HepG2 (cell line): ENCODE data around the gene MAPK8. TPM values are rescaled to one million over a fixed set of nuclear protein-coding genes. Genes with fewer than 3 reads are reported as not detected.

Source experiments
- ATAC-seq: fragments of 200-7000 bp; cut with Tn5 transposase; 3 replicates; pipeline ENCODE4 v1.9.1; 2020; ENCODE audit warnings: mild to moderate bottlenecking, moderate library complexity
- BruUV-seq: library from RNA; stranded (reverse); fragments of 400-500 nt; replicated peaks from 2 replicates; lab custom pipeline; 2021; lab: Mats Ljungman, UMichigan
- CTCF ChIA-PET: fragments of 300-600 bp; formaldehyde crosslinking; extraction: SDS; loops from one replicate; lab custom pipeline; 2021; ENCODE audit warnings: low total read pairs, inconsistent platforms, low intra/inter-chr PET ratio; lab: Yijun Ruan, JAX
- POLR2A ChIA-PET: fragments of 350-600 bp; sonication (Branson Sonifier 250); formaldehyde crosslinking; loops from one replicate; lab custom pipeline; 2020; ENCODE audit warnings: antibody characterized with exemption, inconsistent platforms; lab: Yijun Ruan, JAX
- DNase-seq: peaks from one replicate; pipeline ENCODE4 v3.0.0-alpha.2; 2015; ENCODE audit warnings: low spot score
- FAIRE-seq: peaks from 3 replicates; lab custom pipeline; 2011; peaks lifted over from hg19 to GRCh38; lab: Jason Lieb, UNC
- H2AFZ ChIP-seq: one replicate; pipeline ENCODE4 v1.6.1; 2011; ENCODE audit warnings: low read length, inconsistent platforms
- H3K27ac ChIP-seq: fragments of 300-600 bp; 3 replicates; pipeline ENCODE4 v1.8.0; 2011; ENCODE audit warnings: mixed run types, mild to moderate bottlenecking, mixed read lengths, low read length, inconsistent platforms; ENCODE audit not compliant: insufficient read depth; ENCODE audit errors: extremely low read length
- H3K27me3 ChIP-seq, 2 experiments: fragments of 200-600 bp in 1 of 2; 2 replicates in 1 of 2; 3 replicates in 1 of 2; pipeline versions ENCODE4 v1.6.0 to v1.8.0; 2011; ENCODE audit warnings: low read length in 2 of 2, mild to moderate bottlenecking in 2 of 2, moderate library complexity in 2 of 2, inconsistent platforms in 1 of 2; ENCODE audit not compliant: insufficient read depth in 2 of 2, control insufficient read depth in 1 of 2
- H3K36me3 ChIP-seq, 2 experiments: fragments of 200-600 bp in 1 of 2; replicated peaks in 1 of 2; 2 replicates in 1 of 2; 3 replicates in 1 of 2; pipeline versions ENCODE4 v1.5.1 to v1.8.0; 2011; ENCODE audit warnings: low read length in 2 of 2, inconsistent platforms in 1 of 2; ENCODE audit not compliant: insufficient read depth in 2 of 2, control insufficient read depth in 1 of 2
- H3K4me1 ChIP-seq: 2 replicates; pipeline ENCODE4 v1.5.1; 2012; ENCODE audit warnings: low read length, inconsistent platforms; ENCODE audit not compliant: insufficient read depth
- H3K4me2 ChIP-seq: 2 replicates; pipeline ENCODE4 v1.6.0; 2011; ENCODE audit warnings: low read depth, low read length, inconsistent platforms
- H3K4me3 ChIP-seq, 3 experiments: fragments of 200-600 bp in 1 of 3; sonication (generic), shearing (Covaris generic) in 1 of 3; replicated peaks in 1 of 3; 2 replicates each; pipeline ENCODE4 v1.5.1; 2011 to 2016; ENCODE audit warnings: low read length in 3 of 3, inconsistent platforms in 2 of 3, low read depth in 2 of 3, mild to moderate bottlenecking in 2 of 3, control low read depth in 1 of 3, mixed read lengths in 1 of 3; ENCODE audit not compliant: insufficient read depth in 1 of 3
- H3K79me2 ChIP-seq: one replicate; pipeline ENCODE4 v1.6.1; 2011; ENCODE audit warnings: low read length, inconsistent platforms; ENCODE audit not compliant: insufficient read depth
- H3K9ac ChIP-seq: 2 replicates; pipeline ENCODE4 v1.6.0; 2011; ENCODE audit warnings: mild to moderate bottlenecking, low read depth, low read length, inconsistent platforms; ENCODE audit not compliant: insufficient read depth
- H3K9me3 ChIP-seq: 2 replicates; pipeline ENCODE4 v1.5.1; 2012; ENCODE audit warnings: mild to moderate bottlenecking, low read length
- H4K20me1 ChIP-seq: 2 replicates; pipeline ENCODE4 v1.6.0; 2011; ENCODE audit warnings: inconsistent platforms, mild to moderate bottlenecking, low read length, moderate library complexity; ENCODE audit not compliant: insufficient read depth
- CAMTA2 ChIP-seq: sonication (generic); formaldehyde crosslinking; IDR thresholded peaks from 2 replicates; pipeline ENCODE4 v1.4.0; 2020; ENCODE audit warnings: mild to moderate bottlenecking, missing genetic modification reagents, borderline replicate concordance
- DPF2 ChIP-seq: sonication (generic); formaldehyde crosslinking; IDR thresholded peaks from 2 replicates; pipeline ENCODE4 v1.4.0; 2020; ENCODE audit warnings: mild to moderate bottlenecking, low read depth, missing genetic modification reagents, borderline replicate concordance
- EEA1 ChIP-seq: sonication (generic); formaldehyde crosslinking; IDR thresholded peaks from 2 replicates; pipeline ENCODE4 v1.5.1; 2020; ENCODE audit warnings: mild to moderate bottlenecking, missing genetic modification reagents, borderline replicate concordance
- GZF1 ChIP-seq: sonication (generic); formaldehyde crosslinking; IDR thresholded peaks from 2 replicates; pipeline ENCODE4 v1.5.1; 2020; ENCODE audit warnings: mild to moderate bottlenecking, missing genetic modification reagents
- HOXA5 ChIP-seq: sonication (generic); formaldehyde crosslinking; IDR thresholded peaks from 2 replicates; pipeline ENCODE4 v1.4.0; 2020; ENCODE audit warnings: missing genetic modification reagents
- KMT2A ChIP-seq: sonication (generic); formaldehyde crosslinking; IDR thresholded peaks from 2 replicates; pipeline ENCODE4 v1.4.0; 2020; ENCODE audit warnings: missing genetic modification reagents
- NBN ChIP-seq: fragments of 450-650 bp; conservative IDR thresholded peaks from 2 replicates; pipeline ENCODE4 v1.6.1; 2017
- PHF8 ChIP-seq: sonication (generic); formaldehyde crosslinking; IDR thresholded peaks from 2 replicates; pipeline ENCODE4 v1.5.0; 2020; ENCODE audit warnings: missing genetic modification reagents
- ZBTB7A ChIP-seq: sonication (generic); formaldehyde crosslinking; IDR thresholded peaks from 2 replicates; pipeline ENCODE4 v1.8.0; 2022; ENCODE audit warnings: mild to moderate bottlenecking, missing genetic modification reagents
- ZBTB8A ChIP-seq: sonication (generic); formaldehyde crosslinking; IDR thresholded peaks from 2 replicates; pipeline ENCODE4 v1.4.0; 2020; ENCODE audit warnings: mild to moderate bottlenecking, low read depth, missing genetic modification reagents, borderline replicate concordance
- ZNF441 ChIP-seq: sonication (generic); formaldehyde crosslinking; IDR thresholded peaks from 2 replicates; pipeline ENCODE4 v1.7.0; 2021; ENCODE audit warnings: missing genetic modification reagents, borderline replicate concordance
- ZNF546 ChIP-seq: sonication (generic); formaldehyde crosslinking; conservative IDR thresholded peaks from 2 replicates; pipeline ENCODE4 v1.8.1; 2023; ENCODE audit warnings: mild to moderate bottlenecking, missing genetic modification reagents
- ZNF615 ChIP-seq: sonication (generic); formaldehyde crosslinking; IDR thresholded peaks from 2 replicates; pipeline ENCODE4 v1.5.0; 2020; ENCODE audit warnings: mild to moderate bottlenecking, missing genetic modification reagents, borderline replicate concordance
- ZNF7 ChIP-seq: IDR thresholded peaks from 2 replicates; pipeline ENCODE4 v1.6.1; 2016; ENCODE audit warnings: missing biosample characterization, missing genetic modification reagents
- ZNF75D ChIP-seq: sonication (generic); formaldehyde crosslinking; IDR thresholded peaks from 2 replicates; pipeline ENCODE4 v1.8.1; 2023; ENCODE audit warnings: missing genetic modification reagents, mild to moderate bottlenecking, borderline replicate concordance
- ZNF766 ChIP-seq: sonication (generic); formaldehyde crosslinking; IDR thresholded peaks from 2 replicates; pipeline ENCODE4 v1.5.0; 2020; ENCODE audit warnings: missing genetic modification reagents, borderline replicate concordance
- WGBS: methylation state at CpG from one replicate; pipeline ENCODE4 v1.1.6; 2017; ENCODE audit warnings: low lambda C conversion rate; 5-methylcytosine and 5-hydroxymethylcytosine counted together
- in situ Hi-C: cut with HindIII; loops from 2 replicates; pipeline ENCODE4 v1.10.0; 2017; ENCODE audit warnings: low pct_unique_long_range_greater_than_20kb; ENCODE audit not compliant: extremely low pct_ligation_motif_present
- intact Hi-C: fragments of 100-400 bp; cut with micrococcal nuclease; formaldehyde crosslinking; loops from one replicate; pipeline ENCODE4 v1.10.0; 2022; ENCODE audit not compliant: unreplicated experiment
- polyA plus RNA-seq, 8 experiments: library from polyadenylated mRNA; depleted of rRNA in 3 of 8; stranded (reverse) in 7 of 8; unstranded in 1 of 8; fragments of >200 nt; fragmentation: Illumina TruSeq in 4 of 8; extraction: Trizol in 4 of 8; gene quantifications; 2 replicates each; pipeline versions ENCODE4 v1.2.1 to v1.2.3, GENCODE V29; 2011 to 2016; ENCODE audit warnings: low read depth in 4 of 8, missing spikeins in 1 of 8, mixed read lengths in 1 of 8; ENCODE audit not compliant: insufficient read depth in 1 of 8
- total RNA-seq, 5 experiments: library from RNA; depleted of rRNA; stranded (reverse); fragments of >200 nt; fragmentation: Illumina TruSeq; extraction: Trizol; gene quantifications; 2 replicates each; pipeline ENCODE4 v1.2.3, GENCODE V29; 2016; ENCODE audit warnings: low read depth in 1 of 5
- TF ChIP-seq, protein P1 (sequence below): sonication (generic); formaldehyde crosslinking; IDR thresholded peaks from 2 replicates; pipeline ENCODE4 v1.5.1; 2020; ENCODE audit warnings: missing genetic modification reagents, mild to moderate bottlenecking, borderline replicate concordance
- TF ChIP-seq, protein P2 (sequence below): sonication (generic); formaldehyde crosslinking; IDR thresholded peaks from 2 replicates; pipeline ENCODE4 v1.5.1; 2020; ENCODE audit warnings: mild to moderate bottlenecking, missing genetic modification reagents, borderline replicate concordance

MAPK8 gene
- total and polyA plus RNA-seq, 2 of the 13 experiments (the other 11 are each of a cell fraction or from before 2014, with no cell fraction given): 41.6 to 47.3 TPM

DNA sequence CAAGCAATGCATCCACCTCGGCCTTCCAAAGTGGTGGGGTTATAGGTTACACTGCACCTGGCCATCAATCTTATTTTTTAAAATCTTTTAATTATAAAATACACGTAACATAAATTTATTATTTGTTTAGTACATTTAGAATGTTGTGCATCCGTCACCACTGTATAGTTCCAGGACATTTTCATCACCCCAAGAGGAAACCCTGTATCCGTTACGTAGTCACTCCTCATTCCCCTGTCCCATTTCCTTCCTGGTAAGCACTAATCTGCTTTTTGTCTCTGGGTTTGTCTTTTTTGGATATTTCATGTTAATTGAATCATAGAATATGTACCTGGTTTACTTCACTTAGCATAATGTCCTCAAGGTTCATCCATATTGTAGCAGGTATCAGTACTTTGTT lies 51.2 kb downstream of the MAPK8 start:
- no peak overlapping the region for H3K9ac ChIP-seq
- H3K4me1 ChIP-seq: no peaks in the 10 kb centered on the region
- in situ Hi-C loops (loop anchor here (25.0 kb wide), 1 partner anchor 305 kb away; no protein-coding TSS in a partner anchor), intact Hi-C loops (no loop called here)
- TF ChIP-seq DPF2 (no peak), ZNF441 (CRISPR knock-in tag) (no peak), ZNF75D (CRISPR knock-in tag) (no peak), HOXA5 (CRISPR knock-in tag) (no peak), GZF1 (CRISPR knock-in tag) (no peak), ZNF615 (CRISPR knock-in tag) (no peak), ZNF546 (CRISPR knock-in tag) (no peak), EEA1 (CRISPR knock-in tag) (no peak), ZBTB7A (no peak), NBN (no peak), ZBTB8A (CRISPR knock-in tag) (no peak), PHF8 (CRISPR knock-in tag) (no peak), ZNF7 (CRISPR knock-in tag) (no peak), CAMTA2 (CRISPR knock-in tag) (no peak), KMT2A (CRISPR knock-in tag) (no peak), ZNF766 (CRISPR knock-in tag) (no peak)
- TF ChIP-seq, protein P1, sequence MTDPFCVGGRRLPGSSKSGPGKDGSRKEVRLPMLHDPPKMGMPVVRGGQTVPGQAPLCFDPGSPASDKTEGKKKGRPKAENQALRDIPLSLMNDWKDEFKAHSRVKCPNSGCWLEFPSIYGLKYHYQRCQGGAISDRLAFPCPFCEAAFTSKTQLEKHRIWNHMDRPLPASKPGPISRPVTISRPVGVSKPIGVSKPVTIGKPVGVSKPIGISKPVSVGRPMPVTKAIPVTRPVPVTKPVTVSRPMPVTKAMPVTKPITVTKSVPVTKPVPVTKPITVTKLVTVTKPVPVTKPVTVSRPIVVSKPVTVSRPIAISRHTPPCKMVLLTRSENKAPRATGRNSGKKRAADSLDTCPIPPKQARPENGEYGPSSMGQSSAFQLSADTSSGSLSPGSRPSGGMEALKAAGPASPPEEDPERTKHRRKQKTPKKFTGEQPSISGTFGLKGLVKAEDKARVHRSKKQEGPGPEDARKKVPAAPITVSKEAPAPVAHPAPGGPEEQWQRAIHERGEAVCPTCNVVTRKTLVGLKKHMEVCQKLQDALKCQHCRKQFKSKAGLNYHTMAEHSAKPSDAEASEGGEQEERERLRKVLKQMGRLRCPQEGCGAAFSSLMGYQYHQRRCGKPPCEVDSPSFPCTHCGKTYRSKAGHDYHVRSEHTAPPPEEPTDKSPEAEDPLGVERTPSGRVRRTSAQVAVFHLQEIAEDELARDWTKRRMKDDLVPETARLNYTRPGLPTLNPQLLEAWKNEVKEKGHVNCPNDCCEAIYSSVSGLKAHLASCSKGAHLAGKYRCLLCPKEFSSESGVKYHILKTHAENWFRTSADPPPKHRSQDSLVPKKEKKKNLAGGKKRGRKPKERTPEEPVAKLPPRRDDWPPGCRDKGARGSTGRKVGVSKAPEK: no peak
- TF ChIP-seq, protein P2, sequence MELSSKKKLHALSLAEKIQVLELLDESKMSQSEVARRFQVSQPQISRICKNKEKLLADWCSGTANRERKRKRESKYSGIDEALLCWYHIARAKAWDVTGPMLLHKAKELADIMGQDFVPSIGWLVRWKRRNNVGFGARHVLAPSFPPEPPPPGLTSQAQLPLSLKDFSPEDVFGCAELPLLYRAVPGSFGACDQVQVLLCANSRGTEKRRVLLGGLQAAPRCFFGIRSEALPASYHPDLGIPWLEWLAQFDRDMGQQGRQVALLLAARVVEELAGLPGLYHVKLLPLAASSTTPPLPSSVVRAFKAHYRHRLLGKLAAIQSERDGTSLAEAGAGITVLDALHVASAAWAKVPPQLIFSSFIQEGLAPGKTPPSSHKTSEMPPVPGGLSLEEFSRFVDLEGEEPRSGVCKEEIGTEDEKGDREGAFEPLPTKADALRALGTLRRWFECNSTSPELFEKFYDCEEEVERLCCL (CRISPR knock-in tag): no peak
- ChIA-PET CTCF (no interaction called here), POLR2A (no interaction called here)
- H3K36me3 ChIP-seq: no peaks in the 10 kb centered on the region
- no peaks in the 10 kb centered on the region for H4K20me1 ChIP-seq
- H3K27me3 ChIP-seq: no peaks in the 10 kb centered on the region
- no peak overlapping the region for H3K27ac ChIP-seq
- FAIRE-seq (no peak), ATAC-seq (no peak), DNase-seq (no peak)
- H2AFZ ChIP-seq: no peak overlapping the region
- no peaks in the 10 kb centered on the region for H3K79me2 ChIP-seq
- 97% methylated on average over 5 of the region's 5 CpGs for WGBS
- no peaks in the 10 kb centered on the region for H3K9me3 ChIP-seq
- BruUV-seq: no TSS peak
- H3K4me3 ChIP-seq: no peak overlapping the region
- no peak overlapping the region for H3K4me2 ChIP-seq
